C4-2B (cell line): ENCODE results near the gene SLC38A1.

ENCODE experiments used
- CTCF ChIP-seq: fragments of 450-650 bp; conservative IDR thresholded peaks from 2 replicates; pipeline ENCODE4 v1.5.1; 2017; ENCODE audit warnings: mild to moderate bottlenecking
- ZFX ChIP-seq: fragments of 450-650 bp; IDR thresholded peaks from 2 replicates; pipeline ENCODE4 v1.6.1; 2017

GRCh38 chr12:46149079-46149464 is 119.8 kb downstream of the SLC38A1 start:
- TF ChIP-seq CTCF = no peak
- TF ChIP-seq ZFX = no peak
